Measurements from ENCODE around the gene OSBPL9.
"Not testable (repeated sequence)": the region's sequence is repeated elsewhere in the genome, so short reads cannot be mapped to it uniquely, and the experiment has no call there.

OSBPL9 gene

DNA sequence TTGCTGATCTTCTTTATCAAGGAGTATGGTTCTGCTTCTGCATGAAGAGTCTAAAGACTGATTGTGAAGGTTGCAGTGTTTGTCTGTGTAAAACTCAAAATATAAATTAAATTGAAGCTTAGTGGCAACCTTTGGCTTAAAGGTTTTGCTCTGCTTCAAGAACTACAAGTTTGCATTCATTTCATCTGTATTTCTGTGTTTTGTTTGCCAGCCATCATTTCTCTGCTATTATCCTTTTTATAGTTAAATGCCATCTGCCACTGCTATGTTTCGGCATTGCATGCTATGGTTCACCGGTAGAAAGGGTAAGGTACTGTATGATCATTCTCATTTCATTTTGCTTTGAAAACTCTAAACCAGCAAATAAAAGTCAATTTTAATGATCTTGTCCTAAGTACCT, 52.9 kb downstream of the OSBPL9 start:
- DNase-seq = no peak

DNA sequence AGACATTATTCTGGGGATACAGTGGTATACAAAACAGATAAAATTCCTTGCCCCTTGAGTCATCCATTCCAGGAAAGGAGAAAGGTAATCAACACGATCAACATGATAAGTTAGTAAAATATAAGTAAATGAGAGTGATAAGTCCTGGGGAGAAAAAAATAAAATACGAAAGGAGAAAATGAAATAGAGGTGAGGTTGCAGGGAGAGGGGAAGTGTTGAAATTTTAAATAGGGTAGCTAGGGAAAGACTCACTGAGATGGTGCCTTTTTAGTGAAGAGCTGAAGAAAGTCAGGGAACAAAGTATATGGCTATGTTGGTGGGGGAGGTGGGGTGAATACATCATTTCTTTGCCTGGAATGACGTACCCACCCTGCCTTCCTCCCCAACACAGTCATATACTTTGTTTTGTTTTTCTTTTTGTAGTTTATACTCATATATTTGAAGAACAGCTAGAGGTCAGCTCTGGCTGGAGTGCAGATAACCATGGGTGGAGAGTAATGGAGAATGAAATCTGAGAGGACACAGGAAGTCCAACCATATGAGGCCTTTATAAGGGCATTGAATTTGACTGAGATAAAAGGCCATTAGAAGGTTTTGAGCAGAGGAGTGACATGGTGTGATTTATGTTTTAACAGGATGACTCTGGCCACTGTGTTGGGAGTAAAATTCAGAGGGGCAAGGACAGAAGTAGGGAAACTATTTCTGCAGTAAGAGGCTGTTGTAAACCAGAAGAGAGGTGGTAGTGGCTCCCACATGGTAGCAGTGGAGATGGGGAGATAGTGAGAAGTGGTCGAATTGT, 54.8 kb downstream of the OSBPL9 start:
- DNase-seq = peak; percentile 78

DNA sequence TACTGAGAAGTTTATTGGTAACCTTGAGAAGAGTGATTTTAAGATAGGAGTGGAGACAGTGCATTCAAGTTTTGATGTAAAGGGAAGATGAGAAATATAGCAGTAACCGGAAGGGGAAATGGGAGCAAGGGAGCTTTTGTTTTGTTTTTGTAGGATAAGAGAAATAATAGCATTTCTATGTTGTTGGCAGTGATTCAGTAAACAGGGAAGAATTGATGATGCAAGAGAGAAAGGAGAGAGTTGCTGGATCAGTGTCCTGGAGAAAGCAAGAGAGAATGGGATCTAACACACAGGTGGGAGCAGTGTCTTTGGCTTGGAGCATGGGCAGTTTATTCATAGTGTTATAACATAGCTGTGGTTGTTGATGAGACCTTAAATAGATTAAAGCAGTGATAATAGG, 56.4 kb downstream of the OSBPL9 start:
- DNase-seq = no peak

DNA sequence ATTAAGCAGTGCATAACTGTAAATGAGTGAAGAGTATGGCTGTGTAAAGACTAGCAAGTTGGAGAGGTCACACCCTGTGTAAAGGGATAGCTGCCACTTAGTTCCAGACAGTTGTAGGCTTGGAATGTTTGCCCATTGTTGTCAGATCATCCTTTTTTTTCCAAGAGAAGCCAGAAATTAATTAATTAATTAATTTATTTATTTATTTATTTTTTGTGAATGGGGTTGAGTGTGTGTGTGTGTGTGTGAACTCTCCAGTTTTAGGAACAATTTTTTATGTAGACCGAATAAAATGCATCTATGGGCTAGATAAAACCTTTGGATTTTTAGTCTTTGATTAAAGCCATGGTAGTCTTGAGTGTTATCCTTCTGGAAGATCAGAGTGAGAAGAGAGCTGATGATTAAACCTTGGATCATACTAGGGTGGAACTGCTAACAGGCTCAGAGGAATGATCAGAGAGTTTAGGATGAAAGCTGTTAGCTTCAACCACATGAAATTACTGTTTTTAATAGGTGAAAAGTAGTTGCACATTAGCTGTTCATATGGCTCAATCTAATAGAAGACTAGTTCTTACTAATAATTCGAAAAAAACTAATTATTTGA, 58.4 kb downstream of the OSBPL9 start:
- DNase-seq = no peak

DNA sequence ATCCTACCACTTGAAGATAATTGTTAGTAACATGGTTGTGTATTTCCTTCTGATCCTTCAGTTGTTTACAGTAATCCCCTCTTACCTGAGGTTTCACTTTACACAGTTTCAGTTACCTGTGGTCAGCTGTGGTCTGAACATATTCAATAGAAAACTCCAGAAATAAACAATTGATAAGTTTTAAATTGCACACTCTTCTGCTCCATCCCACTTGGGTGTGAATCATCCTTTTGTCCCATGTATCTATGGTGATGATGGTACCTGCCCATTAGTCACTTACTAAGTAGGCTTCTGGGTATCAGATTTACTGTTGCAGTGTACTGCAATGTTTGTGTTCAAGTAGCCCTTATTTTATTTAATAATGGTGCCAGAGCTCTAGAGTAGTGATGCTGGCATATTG, 62.5 kb downstream of the OSBPL9 start:
- peak; percentile 30 for DNase-seq

DNA sequence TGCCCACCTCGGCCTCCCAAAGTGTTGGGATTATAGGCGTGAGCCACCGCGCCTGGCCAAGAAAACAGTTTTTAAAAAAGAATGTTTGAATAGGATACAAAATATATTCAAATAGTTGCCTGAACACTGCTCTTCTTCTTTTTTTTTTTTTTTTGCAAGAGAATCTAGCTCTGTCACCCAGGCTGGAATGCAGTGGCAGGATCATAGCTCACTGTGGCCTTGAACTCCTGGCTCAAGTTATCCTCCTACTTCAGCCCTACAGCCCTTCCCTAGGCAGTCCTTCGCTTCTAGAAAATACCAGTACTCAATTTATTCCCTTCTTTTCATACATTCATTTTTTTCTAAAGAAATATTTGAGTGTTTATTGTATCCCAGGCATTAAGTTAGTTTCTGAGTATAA, 67.9 kb downstream of the OSBPL9 start:
- DNase-seq = no peak

DNA sequence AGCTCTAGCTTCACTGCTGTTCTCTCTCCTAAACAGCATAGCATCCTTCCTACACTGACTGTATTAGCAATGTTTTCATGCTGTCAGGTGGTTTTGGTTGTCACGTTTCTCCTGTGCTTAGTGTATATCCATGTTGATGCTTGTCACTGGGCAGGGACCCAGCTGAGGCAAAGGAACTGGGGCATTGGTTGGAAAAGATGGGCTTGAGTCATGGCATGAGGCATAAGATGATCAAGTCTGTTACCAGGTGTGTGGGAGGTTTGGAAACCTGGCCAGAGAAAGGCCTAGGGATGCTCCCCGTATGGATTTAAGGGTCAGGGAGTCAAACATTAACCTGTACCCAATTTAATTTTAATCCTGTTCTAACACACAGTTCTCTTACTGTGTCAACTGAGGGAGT, 69.6 kb downstream of the OSBPL9 start:
- no peak for DNase-seq

DNA sequence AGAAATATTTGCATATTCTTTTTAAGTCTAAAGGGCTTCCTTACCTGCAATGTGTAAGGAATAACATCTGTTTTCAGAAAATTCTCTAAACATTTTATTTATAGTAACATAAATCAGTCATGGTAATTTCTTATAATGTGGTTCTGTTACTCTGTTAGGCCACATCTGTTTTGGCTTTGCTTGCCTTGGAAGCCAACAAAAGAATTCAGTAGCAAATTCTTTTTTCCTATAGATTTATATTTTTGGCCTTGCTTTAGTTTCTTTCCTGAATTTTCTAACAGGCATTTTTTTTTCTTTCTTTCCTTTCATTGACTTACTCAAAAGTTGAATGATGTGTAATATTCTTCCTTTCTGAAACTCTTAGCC, 72.2 kb downstream of the OSBPL9 start:
- DNase-seq = no peak

DNA sequence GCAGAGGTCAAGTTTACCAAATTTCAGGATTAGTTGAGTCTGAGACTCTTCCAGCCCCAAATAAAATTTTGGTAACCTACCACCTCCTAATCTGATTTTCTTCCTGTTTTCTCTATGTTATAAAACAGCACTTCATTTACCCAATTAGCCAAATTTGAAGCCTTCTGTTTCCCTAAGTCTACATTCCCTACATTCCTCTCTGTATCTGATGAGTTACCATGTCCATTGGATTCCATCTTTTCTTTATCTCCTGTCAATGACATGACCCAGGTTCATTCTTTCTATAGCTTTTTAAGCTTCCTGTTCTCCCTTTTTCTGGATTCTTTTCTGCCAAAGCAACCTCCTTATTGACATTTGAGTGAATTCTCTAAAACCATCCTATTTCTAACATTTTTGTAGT, 72.8 kb downstream of the OSBPL9 start:
- no peak for DNase-seq

DNA sequence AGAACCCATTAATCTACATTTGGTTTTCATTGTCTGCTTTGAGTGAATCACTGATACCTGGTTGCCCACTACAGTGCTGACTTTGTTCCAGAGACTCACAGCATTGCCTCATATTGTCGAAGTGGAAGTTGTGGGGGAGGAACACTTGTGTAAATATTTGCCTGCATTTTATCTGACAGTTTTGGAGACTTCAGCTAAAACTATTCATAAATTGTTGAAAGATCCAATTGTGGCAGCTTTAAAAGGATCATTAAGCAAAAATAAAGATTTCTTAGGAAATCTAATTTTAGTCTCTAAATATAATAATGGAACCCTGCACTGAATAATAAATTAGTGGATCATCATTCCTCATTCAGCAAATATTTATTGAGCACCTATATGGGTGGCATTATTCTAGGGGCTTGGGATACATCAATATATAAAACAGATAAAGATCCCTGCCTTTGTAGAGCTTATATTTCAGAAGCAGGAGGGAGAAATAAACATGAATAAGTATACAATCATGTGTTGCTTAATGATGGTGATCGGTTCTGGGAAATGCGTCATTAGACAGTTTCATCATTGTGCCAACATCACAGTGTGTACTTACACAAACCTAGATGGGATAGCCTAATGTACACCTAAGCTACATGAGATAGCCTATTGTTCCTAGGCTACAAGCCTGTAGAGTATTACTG, 73.5 kb downstream of the OSBPL9 start:
- peak; percentile 80 for DNase-seq

DNA sequence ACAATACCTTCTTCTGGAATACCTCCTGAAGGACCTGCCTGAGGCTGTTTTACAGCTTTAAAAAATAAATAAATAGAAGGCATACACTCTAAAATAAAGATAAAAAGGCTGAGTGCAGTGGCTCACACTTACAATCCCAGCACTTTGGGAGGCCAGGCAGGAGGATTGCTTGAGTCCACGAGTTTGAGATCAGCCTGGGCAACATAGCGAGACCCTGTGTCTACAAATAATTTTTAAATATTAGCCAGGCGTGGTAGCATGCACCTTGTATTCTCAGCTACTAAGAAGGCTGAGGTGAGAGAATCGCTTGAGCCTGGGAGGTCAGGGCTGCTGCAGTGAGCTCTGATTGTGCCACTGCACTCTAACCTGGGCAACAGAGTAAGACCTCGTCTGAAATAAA, 75.0 kb downstream of the OSBPL9 start:
- DNase-seq = no peak

DNA sequence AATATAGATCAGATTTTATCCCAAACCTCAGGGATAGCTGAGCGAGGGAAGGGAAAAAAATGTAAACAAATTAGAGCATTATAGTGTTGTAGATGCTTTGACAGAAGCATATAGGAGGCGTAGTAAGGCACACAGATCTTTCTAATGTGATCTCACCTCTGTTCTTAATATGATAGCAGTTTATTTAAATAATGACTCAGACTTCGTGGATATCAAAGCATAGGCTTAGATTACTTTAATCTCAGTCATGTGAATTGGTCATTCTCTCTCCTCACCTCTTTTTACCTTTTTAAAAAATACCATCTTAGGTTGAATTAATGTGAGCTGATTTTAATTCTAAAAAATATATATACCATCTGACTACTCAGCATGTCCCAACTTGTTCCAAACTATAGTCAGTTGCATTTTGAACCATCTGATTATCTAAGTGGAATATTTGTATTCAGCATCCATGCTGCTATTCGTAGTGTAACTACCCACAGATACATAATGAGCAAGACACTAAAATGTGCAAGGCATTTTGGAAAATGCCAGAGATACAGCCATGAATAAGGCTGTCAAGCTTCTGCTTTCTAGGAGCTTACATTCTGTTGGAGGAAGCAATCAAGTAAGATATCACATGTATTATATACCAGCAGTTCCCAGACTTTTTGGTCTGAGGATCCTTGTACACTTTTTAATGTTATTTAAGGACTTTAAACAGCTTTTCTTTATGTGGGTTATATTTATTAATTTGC, 76.7 kb downstream of the OSBPL9 start:
- peak; percentile 26 for DNase-seq

DNA sequence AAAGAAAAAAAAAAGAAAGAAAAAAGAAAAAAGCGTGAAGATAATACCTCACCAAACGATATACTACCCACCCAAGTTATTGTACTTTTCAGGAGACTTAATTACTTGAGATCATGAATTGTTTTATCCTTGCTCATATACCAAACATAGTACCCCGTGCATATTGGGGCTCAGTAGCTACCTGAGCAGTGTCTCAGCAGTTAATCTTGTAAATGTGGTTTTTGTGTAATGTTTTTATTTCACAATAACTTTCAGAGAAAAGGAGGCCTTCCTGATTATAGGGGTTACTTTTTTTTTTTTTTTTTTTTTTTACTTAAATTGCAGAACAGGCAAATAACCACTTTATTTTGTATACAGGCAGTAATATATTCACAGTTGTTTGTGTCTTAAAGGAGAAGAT, 80.3 kb downstream of the OSBPL9 start:
- peak; percentile 54 for DNase-seq

DNA sequence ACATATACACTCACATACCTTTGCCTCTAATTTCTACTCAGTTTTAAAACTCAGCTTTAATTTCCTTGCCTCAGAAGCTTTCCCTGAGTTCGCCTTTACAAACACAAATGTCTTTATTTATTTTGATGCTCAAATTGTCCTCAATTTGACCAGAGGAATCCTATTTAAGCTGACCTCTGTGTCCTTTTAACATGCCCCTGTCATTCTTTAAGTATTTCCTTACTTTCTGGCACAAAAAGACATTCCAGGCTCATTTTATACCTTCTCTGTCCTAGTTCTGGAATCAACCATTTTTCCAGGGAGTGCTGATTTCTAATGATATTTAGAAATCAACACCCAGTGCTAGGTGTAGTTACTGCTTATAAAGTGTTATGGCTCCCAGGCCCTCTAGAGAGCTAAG, 82.5 kb downstream of the OSBPL9 start:
- DNase-seq = no peak

DNA sequence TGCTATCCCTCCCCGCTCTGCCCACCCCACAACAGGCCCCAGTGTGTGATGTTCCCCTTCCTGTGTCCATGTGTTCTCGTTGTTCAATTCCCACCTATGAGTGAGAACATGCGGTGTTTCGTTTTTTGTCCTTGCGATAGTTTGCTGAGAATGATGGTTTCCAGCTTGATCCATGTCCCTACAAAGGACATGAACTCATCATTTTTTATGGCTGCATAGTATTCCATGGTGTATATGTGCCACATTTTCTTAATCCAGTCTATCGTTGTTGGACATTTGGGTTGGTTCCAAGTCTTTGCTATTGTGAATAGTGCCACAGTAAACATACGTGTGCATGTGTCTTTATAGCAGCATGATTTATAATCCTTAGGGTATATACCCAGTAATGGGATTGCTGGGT, 84.9 kb downstream of the OSBPL9 start:
- not testable (repeated sequence) for DNase-seq

DNA sequence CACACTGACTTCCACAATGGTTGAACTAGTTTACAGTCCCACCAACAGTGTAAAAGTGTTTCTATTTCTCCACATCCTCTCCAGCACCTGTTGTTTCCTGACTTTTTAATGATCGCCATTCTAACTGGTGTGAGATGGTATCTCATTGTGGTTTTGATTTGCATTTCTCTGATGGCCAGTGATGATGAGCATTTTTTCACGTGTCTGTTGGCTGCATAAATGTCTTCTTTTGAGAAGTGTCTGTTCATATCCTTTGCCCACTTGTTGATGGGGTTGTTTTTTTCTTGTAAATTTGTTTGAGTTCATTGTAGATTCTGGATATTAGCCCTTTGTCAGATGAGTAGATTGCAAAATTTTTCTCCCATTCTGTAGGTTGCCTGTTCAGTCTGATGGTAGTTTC, 85.3 kb downstream of the OSBPL9 start:
- not testable (repeated sequence) for DNase-seq

DNA sequence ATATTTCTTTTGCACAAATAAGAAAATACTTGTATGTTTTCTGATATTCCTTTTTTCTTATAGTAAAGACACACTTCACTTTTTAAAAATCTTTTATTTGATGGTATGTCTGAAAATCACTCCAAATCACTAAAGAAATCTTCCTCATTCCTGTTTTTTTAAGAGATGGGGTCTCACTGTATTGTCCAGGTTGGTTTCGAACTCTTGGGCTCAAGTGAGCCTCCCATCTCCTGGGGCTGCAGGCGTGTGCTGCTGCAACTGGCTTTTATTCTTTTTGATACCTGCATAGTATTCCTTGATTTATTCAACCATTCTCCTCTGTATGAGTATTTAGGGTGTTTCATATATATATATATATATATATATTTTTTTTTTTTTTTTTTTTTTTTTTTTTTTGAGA, 88.1 kb downstream of the OSBPL9 start:
- no peak for DNase-seq

DNA sequence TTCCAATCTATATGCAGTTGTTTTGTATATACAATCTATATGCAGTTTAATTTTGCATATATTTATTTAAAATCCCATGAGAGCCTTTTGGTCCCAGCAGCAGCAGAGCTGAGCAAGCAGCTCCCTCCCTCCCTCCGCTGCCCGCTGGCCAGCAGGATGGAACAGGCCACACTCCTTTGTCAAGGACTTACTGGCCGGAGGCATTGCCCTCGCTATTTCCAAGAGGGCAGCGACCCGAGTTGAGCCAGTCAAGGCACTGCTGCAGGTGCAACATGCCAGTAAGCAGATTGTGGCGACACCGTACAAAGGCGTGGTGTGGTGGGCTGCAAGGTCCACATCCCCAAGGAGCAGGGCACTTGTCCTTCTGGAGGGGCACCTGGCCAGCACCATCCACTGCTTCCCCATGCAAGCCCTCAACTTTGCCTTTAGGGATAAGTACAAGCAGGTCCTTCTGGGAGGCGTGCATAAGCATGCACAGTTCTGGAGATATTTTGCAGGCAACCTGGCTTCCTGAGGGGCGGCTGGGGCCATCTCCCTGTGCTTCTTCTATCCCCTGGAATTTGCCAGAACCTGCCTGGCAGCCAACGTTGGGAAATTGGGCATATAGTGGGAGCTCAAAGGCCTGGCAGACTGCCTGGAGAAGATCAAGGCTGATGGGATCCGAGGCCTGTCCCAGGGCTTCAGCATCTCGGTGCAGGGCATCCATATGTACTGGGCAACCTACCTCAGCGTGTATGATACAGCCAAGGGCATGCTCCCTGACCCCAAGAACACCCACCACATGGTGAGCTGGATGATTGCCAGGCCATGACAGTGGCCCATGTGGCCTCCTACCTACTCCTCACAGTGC, 92.2 kb downstream of the OSBPL9 start:
- no peak for DNase-seq

DNA sequence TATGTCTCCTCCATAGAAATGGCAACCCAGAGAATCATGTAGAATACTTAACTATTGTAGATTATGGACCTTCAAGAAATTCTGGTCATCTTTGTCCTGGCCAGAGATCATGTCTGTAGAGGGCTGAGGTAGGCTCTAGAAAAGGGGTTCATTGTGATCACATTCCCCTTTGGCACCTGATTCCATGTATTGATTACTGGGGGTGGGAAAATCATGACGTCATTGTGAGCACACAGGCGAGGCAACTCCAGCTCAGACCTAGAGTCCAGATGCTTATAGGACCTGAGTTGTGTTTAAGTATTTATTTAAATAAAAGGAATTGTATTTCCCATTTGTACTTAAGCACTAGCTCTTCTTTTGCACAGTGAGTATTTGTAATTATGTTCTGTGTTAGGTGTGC, 93.1 kb downstream of the OSBPL9 start:
- no peak for DNase-seq

DNA sequence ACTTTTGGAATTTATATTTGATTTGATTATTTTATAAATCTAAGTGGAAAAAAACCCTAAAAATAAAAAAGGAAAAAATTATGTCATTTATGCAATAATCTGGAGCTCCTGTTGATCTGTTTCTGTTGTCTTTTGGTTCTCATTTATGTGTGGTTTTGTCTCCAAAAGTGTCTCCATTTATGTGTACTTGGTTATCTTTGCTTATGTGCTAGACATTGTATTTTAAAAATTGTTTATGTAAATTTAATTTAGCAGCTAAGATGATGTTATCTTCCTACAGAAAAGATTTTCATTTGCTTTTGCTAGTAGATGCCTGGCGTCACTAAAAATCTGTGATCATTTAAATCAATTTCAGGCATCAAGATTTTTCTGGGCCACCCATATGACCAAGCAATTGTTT, 95.7 kb downstream of the OSBPL9 start:
- DNase-seq = no peak

DNA sequence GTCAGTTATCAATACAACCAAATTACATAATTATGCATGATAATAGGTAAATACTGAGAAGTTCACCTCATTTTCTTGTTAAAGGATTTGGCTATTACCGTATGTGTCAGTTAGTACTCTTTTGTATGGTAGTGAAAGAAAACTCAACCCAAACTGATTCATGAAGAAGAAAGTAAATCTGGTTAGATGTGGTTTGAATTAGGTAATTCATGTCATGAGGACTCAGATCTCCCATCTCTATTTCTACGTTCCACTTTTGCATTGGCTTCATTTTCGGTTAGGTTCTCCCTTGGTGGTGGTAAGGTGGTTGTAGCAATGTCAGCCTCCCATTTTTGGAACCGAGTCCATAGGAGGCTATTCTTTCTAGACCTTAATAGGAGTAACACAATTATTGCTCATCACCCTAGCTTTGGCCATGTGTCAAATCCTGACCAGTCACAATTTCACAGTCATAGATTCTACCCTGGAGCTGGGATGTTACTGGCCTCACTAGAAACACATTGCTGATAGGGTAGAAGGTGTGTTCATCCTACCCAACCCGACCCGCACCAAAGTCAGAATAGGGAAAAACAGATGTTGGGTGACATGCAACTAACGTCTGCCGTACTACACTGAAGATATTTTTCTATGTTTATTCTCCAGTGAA, 97.6 kb downstream of the OSBPL9 start:
- DNase-seq = no peak

DNA sequence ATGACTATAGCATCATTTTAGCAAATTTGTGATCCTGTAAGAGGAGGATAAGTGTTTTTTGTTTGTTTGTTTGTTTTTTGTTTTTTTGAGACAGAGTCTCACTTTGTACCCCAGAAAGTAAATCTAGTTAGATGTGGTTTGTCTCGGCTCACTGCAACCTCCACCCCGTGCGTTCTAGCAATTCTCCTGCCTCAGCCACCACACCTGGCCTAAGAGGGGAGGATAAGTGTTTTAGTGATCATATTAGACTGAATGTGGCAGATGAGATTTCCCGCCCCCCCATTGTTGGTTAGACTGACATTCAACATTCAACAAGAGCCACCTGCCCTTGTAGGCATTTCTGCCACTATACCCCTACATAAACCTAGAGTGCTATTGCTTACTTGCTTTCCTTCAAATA, 98.5 kb downstream of the OSBPL9 start:
- DNase-seq = no peak

Measured in NCI-H226 (cell line).